ENCODE results near the gene SLC25A19.

GRCh38 chr17:75295201-75296158 is 6.2 kb upstream of the SLC25A19 start:
- no peak for TF ChIP-seq HCFC1 (IDR thresholded peaks at IDR 0.05; ENCODE audit: low read depth, low read length)
- no peak for TF ChIP-seq GABPB1 (CRISPR knock-in tag; IDR thresholded peaks at IDR 0.05)
- TF ChIP-seq ZNF76 (CRISPR knock-in tag; IDR thresholded peaks at IDR 0.05; ENCODE audit: borderline replicate concordance) = no peak
- no peak for TF ChIP-seq EZH2 (IDR thresholded peaks at IDR 0.05; ENCODE audit: borderline replicate concordance, low read depth, low read length)
- no peak for TF ChIP-seq MTA1 (IDR thresholded peaks at IDR 0.05; ENCODE audit: borderline replicate concordance)
- TF ChIP-seq RAD21 (CRISPR knock-in tag; conservative IDR thresholded peaks at IDR 0.05 in 1 of 2, IDR thresholded peaks at IDR 0.05 in 1 of 2) = no peak
- TF ChIP-seq HDAC1 (IDR thresholded peaks at IDR 0.05) = peak in 1 of 2 experiments; percentile 58; a peak in 1 of 4 replicates
- peak in 1 of 3 experiments; percentile 3; a peak in 1 of 6 replicates for TF ChIP-seq CTCF (IDR thresholded peaks at IDR 0.05 in 2 of 3, conservative IDR thresholded peaks at IDR 0.05 in 1 of 3; ENCODE audit: insufficient read depth in 2 of 3, low read depth in 1 of 3, low read length in 3 of 3)
- peak; percentile 76 for TF ChIP-seq ARID1B (IDR thresholded peaks at IDR 0.05)
- TF ChIP-seq XRCC5 (IDR thresholded peaks at IDR 0.05; ENCODE audit: low read depth, low read length) = no peak
- no peak for TF ChIP-seq MYC (IDR thresholded peaks at IDR 0.05; ENCODE audit: low read depth, low read length)
- TF ChIP-seq MYC (CRISPR knock-in tag; IDR thresholded peaks at IDR 0.05; ENCODE audit: borderline replicate concordance, low read depth) = no peak
- no peak for TF ChIP-seq PBX2 (CRISPR knock-in tag; IDR thresholded peaks at IDR 0.05; ENCODE audit: low read depth)
- no peak for TF ChIP-seq PBX2 (tag; conservative IDR thresholded peaks at IDR 0.05; ENCODE audit: low read depth)
- TF ChIP-seq ZSCAN29 (IDR thresholded peaks at IDR 0.05) = no peak
- TF ChIP-seq MAFF (IDR thresholded peaks at IDR 0.05; ENCODE audit: low read length) = no peak
